Body of pancreas (tissue), 4 donors: ENCODE data around the gene PEA15.
A peak's percentile ranks its signal among the peaks of the same experiment; 100 is the strongest.

ENCODE experiments used
- POLR2A ChIP-seq, 3 donors: fragments of 450-650 bp; IDR thresholded peaks; one replicate each; pipeline ENCODE4 v1.6.1; 2016; ENCODE audit warnings: antibody characterized with exemption in 3 of 3, mild to moderate bottlenecking in 2 of 3
- TF ChIP-seq, protein P1 (sequence below), 7 experiments: fragments of 450-650 bp in 4 of 7; fragments of 200-600 bp in 3 of 7; sonication (generic) in 3 of 7; IDR thresholded peaks; one replicate each; pipeline ENCODE4 v1.5.1; 2016 to 2019; ENCODE audit warnings: antibody characterized with exemption in 7 of 7

DNA sequence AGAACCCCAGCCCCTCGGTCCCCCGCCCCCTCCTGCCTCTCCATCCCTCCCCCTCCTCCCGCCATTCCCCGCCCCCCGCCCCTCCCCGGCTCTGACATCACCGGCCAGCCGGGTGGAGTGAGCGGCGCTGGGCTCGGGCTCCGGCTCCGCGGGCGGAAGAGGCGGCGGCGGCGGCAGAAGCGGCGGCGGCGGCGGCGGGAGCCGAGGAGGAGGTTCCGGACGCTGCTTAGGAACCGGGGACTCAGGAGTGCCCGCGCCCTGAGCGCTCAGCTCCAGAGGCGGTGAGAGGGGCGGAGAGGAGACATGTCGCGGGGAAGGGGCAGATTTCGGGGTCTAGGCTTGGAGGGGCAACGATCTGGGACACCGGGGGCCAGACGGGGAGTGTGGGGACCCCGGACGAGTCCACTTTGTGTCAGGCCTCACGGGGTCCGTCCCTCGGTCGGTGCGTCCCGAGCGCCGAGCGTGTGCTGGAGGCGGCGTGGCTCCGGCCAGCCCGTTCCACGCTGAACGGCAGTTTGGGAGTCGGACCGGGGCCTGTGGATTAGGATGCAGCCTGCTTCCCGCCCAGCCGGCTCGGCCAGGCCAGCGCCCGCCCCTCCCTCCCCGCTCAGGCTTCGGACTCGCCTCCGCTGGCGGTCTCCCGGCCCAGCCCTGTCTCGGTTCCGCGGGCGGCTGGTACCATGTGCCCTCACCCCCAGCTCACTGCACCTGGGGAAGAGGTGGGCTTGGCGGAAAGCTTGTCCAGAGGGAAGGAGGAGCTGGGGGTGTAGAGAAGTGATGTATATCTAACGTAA lies at the start of gene PEA15:
- TF ChIP-seq, protein P1, sequence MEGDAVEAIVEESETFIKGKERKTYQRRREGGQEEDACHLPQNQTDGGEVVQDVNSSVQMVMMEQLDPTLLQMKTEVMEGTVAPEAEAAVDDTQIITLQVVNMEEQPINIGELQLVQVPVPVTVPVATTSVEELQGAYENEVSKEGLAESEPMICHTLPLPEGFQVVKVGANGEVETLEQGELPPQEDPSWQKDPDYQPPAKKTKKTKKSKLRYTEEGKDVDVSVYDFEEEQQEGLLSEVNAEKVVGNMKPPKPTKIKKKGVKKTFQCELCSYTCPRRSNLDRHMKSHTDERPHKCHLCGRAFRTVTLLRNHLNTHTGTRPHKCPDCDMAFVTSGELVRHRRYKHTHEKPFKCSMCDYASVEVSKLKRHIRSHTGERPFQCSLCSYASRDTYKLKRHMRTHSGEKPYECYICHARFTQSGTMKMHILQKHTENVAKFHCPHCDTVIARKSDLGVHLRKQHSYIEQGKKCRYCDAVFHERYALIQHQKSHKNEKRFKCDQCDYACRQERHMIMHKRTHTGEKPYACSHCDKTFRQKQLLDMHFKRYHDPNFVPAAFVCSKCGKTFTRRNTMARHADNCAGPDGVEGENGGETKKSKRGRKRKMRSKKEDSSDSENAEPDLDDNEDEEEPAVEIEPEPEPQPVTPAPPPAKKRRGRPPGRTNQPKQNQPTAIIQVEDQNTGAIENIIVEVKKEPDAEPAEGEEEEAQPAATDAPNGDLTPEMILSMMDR (IDR thresholded peaks at IDR 0.05): no peak
- peak; percentile 61 to 77 (median 76) for TF ChIP-seq POLR2A (IDR thresholded peaks at IDR 0.05)
